GM18909 (cell line): Measurements from ENCODE around the gene BICDL2.
"Not testable (repeated sequence)": the region's sequence is repeated elsewhere in the genome, so short reads cannot be mapped to it uniquely, and the experiment has no call there.

Experiments
- ATAC-seq: cut with Tn5 transposase; IDR thresholded peaks from one replicate; pipeline ENCODE4 v1.9.1; 2021; ENCODE audit warnings: mild to moderate bottlenecking; ENCODE audit not compliant: unreplicated experiment, poor library complexity

Gene BICDL2

GRCh38 chr16:3036726-3037315 is at the start of gene BICDL2:
Gene BICDL2, minus strand, starts transcription at chr16:3036944. Its CDS starts 1,448 bp downstream, at chr16:3035496.
- ATAC-seq: no peak

GRCh38 chr16:3085868-3086595 is 49.3 kb upstream of the BICDL2 start:
- no peak for ATAC-seq

GRCh38 chr16:3084969-3085670 is 48.4 kb upstream of the BICDL2 start:
- no peak for ATAC-seq

DNA sequence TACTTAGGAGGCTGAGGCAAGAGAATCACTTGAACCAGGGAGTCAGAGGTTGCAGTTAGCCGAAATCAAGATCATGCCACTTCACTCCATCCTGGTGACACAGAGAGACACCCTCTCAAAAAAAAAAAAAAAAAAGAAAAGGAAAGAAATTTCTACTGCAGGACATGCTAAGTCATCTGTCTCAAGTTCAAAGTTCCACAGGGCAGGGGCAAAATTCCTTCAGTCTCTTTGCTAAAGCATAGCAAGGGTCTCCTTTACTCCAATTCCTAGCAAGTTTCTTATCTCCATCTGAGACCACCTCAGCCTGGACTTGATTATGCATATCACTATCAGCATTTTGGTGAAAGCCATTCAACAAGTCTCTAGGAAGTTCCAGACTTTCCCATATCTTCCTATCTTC is 47.7 kb upstream of the BICDL2 start:
- ATAC-seq: no peak

DNA sequence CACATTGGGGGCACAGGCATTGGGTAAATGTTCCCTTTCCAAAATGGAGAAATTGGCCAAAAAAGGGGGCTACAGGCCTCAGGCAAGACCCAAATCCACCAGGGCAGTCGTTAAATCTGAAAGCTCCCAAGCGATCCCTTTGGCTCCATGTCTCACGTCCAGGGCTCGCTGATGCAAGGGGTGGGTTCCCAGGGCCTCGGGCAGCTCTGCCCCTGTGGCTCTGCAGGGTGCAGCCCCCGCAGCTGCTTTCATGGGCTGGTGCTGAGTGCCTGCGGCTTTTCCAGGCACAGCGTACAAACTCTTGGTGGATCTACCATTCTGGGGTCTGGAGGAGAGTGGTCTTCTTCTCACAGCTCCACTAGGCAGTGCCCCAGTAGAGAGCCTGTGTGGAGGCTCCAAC is 46.7 kb upstream of the BICDL2 start:
- ATAC-seq: not testable (repeated sequence)

DNA sequence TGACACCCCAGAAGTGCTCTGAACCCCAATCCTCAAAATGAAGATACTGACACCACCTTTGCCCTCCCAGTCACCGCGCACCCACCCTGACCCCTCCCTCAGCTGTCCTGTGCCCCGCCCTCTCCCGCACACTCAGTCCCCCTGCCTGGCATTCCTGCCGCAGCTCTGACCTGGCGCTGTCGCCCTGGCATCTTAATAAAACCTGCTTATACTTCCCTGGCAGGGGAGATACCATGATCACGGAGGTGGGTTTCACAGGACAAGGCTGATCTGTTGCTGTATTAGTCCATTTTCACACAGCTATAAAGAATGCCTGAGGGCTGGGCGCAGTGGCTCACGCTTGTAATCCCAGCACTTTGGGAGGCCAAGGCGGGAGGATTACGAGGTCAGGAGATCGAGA is 45.2 kb upstream of the BICDL2 start:
- ATAC-seq: not testable (repeated sequence)

- no peak for ATAC-seq
Observed at GRCh38 chr16:3080024-3080423, 43.3 kb upstream of the BICDL2 start.

DNA sequence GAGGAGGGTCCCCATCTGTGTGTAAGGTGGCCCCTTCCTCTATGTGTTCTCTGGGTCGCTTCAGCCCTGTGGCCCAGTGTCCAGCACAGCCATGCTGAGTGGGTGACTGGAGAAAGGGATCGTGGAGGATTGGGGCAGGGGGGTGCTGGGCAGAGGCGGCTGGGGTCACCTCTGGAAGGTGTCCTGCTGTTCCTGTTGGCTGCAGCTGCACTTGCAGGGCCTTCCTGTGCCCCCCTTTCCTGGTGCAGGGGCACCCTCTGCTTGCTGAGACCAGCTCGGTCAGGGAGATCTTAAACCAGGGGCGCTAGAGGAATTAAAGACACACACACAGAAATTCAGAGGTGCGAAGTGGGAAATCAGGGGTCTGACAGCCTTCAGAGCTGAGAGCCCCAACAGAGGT is 39.8 kb upstream of the BICDL2 start:
- ATAC-seq: no peak

DNA sequence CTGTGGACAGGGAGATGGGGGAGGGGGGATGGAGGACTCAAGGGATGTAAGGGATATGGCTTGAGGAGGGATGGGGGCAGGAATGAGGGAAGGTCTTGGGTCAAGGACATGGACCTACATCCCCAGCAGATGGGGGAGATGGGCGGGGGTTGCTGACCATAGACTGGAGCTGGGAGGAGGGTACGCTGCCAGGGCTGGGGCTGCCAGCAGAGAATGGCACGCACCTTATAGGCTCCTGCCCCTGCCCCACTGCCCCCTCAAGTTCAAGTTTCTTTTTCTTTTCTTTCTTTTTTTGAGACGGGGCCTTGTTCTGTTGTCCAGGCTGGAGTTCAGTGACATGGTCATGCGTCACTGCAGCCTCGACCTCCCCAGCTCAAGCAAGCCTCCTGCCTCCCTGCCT is 39.2 kb upstream of the BICDL2 start:
- not testable (repeated sequence) for ATAC-seq

- no peak for ATAC-seq
Observed at GRCh38 chr16:3075523-3075915, 38.8 kb upstream of the BICDL2 start.

DNA sequence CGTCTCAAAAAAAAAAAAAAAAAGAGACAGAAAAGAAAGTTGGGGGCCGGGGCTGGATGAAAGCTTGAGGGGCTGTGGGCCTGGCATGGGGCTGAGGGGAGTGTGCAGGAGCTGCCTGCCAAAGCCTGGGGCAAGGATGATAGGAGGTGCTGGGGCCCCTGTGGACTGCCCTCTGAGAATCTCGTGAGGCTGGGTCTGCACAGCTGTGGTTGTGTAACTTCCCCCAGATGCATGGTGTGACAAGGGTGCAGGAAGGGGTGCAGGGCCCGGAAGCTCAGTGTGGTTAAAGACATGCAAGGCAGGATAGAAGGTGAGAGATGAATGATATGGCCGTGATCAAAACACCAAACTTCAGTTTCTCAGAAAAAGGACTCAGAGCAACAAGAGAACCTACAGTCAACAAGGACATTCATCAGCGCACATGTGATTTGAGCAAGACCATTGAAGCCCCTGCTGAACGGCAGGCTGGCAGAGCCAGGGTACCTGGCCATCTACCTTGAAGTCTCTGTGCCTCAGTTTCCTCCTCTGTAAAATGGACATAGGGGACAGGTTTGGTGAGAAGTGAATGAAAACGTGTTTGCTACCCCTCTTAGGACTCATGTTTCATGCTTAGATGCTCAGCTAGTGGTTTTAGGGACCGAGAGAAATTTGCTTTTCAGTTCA is 38.2 kb upstream of the BICDL2 start:
- ATAC-seq: peak; percentile 84

DNA sequence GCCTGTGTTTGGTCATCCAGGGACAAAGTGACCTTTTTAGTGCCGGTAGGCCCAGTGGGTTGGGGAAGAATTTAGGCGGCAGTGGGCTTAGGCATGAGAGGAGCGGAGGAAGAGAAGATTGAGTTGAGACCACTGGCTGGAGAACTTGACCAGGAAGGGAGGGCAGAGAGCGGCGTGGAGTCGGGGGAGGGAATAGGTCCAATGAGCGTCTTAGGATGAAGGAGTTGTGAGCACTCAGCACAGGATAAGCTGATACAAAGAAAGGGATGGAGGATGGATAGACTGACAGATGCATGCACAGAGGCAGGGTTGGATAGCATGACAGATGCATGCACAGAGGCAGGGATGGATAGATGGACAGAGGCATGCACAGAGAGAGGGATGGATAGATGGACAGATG is 36.7 kb upstream of the BICDL2 start:
- ATAC-seq: no peak

DNA sequence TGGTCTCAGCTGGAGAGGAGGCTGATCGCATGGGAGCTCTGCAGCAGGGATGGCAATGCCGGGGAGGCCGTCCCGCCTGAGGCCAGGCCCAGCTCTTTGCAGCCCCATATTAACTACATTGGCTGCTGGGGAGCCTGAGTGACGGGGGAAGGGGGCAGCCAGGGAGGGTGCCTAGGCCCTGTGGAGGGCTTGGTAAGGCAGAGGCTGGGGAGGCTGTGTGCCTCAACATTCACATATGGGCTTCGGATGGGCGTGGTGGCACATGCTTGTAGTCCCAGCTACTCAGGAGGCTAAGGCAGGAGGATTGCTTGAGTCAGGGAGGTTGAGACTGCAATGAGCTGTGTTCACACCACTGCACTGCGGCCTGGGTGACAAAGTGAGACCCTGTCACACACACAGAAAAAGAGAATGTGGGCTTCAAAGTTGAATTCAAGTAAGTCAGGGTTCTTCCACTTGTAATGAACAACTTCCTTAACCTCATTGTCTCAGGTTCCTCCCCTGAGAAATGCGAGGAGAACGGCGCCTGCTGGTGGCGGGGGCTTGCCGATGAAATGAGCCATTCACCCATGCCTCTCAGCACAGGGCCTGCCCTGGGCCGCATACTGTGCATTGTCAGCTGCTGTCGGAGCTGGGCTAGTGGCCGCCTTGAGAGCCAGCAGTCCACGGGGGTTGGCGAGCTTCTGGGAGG is 36.0 kb upstream of the BICDL2 start:
- ATAC-seq: not testable (repeated sequence)

DNA sequence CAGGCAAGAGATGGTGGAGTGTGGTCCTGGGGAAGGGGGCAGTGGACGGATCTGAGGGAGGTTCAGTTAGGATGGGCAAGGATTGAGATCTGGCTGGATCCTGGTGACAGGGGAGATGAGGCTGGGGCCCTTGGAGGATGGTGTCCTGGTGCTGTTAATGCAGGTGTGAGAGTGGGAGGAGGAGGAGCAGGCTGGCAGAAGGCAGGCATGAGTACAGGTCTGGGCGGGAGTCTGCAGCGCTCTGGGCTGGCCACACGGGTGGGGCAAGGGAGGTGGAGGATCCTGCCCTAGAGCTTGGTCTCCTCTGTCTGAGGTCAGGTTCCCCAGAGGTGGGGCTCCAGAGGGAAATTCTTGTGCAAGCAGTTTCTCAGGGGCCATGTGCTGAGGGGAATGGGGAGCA is 35.4 kb upstream of the BICDL2 start:
- ATAC-seq: not testable (repeated sequence)

DNA sequence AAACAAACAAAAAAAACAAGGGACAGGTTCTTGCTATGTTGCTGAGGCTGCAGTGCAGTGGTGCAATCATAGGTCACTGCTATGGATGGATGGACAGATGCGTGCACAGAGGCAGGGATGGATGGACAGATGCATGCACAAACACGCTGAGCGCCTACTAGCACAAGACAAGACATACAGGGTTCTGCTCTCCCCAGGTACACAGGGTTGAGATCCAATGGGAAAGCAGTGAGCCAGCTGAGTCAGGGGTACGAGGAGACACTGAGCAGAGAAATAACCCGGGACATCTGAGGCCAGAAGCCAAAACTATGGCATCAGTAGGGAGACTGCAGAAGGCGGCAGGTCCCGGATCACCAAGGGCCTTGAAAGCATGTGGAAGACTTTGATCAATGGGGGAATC is 34.9 kb upstream of the BICDL2 start:
- ATAC-seq: no peak

DNA sequence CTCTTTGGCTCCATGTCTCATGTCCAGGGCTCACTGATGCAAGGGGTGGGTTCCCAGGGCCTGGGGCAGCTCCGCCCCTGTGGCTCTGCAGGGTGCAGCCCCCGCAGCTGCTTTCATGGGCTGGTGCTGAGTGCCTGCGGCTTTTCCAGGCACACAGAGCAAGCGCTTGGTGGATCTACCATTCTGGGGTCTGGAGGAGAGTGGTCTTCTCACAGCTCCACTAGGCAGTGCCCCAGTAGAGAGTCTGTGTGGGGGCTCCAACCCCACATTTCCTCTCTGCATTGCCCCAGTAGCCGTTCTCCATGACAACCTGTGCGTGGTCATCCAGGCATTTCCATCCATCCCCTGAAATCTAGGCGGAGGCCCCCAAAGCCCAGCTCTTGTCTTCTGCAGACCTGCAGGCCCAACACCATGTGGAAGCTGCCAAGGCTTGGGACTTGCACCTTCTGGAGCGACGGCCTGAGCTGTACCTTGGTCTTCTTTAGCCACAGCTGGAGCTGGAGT is 33.9 kb upstream of the BICDL2 start:
- no peak for ATAC-seq

GRCh38 chr16:3069146-3069545 is 32.4 kb upstream of the BICDL2 start:
- not testable (repeated sequence) for ATAC-seq

- no peak for ATAC-seq
Observed at GRCh38 chr16:3068487-3068886, 31.7 kb upstream of the BICDL2 start.

DNA sequence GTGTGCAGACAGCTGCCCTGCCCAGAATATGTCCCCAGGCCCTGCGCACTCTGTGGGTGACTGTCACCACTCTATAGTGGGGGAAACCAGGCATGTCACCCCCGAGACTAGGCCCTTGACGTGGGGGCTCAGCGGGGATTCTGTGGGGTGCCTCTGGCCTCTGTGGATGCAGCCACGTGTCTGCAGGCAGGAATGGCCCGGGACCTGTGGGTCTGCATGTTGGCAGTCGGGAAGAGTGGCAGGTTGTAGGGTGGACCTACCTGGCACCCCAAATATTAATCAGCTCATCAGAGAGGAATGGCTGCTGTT is 29.6 kb upstream of the BICDL2 start:
- no peak for ATAC-seq

DNA sequence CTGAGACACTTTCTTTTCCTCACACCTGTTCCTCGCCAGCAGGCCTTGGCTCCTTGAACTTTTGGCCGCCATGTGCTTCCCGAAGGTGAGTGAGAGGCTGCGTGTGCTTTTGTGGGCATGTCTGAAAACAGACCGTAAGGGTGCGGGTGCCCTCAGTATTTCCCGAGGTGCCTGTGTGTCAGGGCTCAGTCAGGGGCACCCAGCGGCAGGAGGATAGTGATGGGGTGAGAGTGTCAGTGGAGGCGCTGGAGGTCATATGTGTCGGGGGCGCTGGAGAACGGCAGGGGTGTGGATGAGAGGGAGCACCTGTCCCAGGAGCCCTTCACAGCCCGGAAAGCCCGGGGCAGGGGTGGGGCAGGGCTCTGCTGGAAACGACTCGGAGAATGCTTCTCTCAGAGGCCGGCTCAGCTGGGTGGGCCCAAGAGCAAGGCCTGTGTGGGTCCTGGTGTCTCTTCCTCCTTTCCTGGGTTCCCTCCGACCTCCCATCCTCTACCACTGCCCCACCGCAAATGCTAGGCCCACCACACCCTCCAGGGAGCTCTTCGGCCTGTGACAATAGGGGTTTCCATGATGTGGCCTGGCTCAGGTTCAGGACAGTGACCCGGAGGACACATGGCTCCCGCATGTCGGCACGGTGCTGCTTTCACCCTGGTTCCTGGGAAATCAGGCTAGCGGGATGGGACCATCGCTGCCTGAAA is 29.1 kb upstream of the BICDL2 start:
- no peak for ATAC-seq
